Measurements from ENCODE around the gene VPS25. TPM values are rescaled to one million over a fixed set of nuclear protein-coding genes. Genes with fewer than 3 reads are reported as not detected.

Gene VPS25
- total RNA-seq, 1 donor from 2014 or later: 88.7 TPM

DNA sequence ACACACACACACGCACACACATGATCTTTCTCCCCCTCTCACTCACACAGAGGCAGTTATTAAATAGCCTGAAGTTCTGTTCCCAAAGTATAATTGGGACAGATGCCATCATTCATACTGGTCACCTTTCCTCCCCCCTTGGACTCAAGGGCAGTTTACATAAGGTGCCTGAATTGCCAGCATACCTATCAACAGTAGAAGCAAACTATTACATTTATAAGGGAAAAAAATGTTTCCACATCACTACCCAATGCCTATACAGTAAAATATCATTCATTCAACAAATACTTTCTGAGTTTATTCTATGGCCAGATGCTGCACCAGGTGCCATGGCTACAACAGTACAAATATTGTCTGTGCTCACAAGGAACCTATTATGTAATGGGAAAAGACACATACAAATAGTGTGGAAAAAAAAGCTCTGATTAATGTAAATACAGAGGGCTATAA, 31.7 kb downstream of the VPS25 start:
- no peak for DNase-seq (ENCODE audit: low read depth, low spot score)
- Mint-ChIP-seq H3K36me3 (ENCODE audit: low read depth) (peaks cover 3% of the 10 kb centered on the region), H3K27me3 (ENCODE audit: low read depth) (peaks cover 21% of the 10 kb centered on the region), H3K27ac (ENCODE audit: unreplicated experiment) (no peak overlapping the region), H3K4me1 (no peaks in the 10 kb centered on the region), H3K4me3 (no peak overlapping the region), H3K9me3 (no peaks in the 10 kb centered on the region)
- TF ChIP-seq, protein P1, sequence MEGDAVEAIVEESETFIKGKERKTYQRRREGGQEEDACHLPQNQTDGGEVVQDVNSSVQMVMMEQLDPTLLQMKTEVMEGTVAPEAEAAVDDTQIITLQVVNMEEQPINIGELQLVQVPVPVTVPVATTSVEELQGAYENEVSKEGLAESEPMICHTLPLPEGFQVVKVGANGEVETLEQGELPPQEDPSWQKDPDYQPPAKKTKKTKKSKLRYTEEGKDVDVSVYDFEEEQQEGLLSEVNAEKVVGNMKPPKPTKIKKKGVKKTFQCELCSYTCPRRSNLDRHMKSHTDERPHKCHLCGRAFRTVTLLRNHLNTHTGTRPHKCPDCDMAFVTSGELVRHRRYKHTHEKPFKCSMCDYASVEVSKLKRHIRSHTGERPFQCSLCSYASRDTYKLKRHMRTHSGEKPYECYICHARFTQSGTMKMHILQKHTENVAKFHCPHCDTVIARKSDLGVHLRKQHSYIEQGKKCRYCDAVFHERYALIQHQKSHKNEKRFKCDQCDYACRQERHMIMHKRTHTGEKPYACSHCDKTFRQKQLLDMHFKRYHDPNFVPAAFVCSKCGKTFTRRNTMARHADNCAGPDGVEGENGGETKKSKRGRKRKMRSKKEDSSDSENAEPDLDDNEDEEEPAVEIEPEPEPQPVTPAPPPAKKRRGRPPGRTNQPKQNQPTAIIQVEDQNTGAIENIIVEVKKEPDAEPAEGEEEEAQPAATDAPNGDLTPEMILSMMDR (conservative IDR thresholded peaks at IDR 0.05): no peak

DNA sequence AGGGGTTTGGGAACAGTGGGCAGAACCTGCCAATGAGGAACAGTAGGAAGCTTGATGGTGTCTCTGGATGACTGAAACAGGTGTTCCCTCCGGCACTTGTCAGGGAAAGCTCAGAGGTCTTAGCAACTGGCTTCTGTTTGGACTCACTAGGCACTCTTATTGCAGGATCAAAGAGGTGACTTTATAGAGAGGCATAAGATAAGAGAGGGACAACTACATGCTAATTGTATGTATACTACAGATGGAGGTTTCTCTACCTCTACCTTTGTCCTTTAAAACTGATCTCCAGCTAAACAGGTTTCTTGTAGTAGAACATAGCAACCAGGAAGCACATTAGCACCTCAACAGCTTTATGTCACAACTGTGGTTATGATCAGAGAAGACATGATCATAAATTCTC, 33.0 kb downstream of the VPS25 start:
- H3K9me3 Mint-ChIP-seq: no peaks in the 10 kb centered on the region
- no peaks in the 10 kb centered on the region for H3K4me1 Mint-ChIP-seq
- no peak overlapping the region for H3K27ac Mint-ChIP-seq (ENCODE audit: unreplicated experiment)
- no peak overlapping the region for H3K4me3 Mint-ChIP-seq
- TF ChIP-seq, protein P1 (conservative IDR thresholded peaks at IDR 0.05): no peak
- peaks cover 3% of the 10 kb centered on the region for H3K36me3 Mint-ChIP-seq (ENCODE audit: low read depth)
- no peak for DNase-seq (ENCODE audit: low read depth, low spot score)
- H3K27me3 Mint-ChIP-seq (ENCODE audit: low read depth): peaks cover 12% of the 10 kb centered on the region

GRCh38 chr17:42809250-42809649, 36.0 kb downstream of the VPS25 start:
- H3K36me3 Mint-ChIP-seq (ENCODE audit: low read depth): peaks cover 6% of the 10 kb centered on the region
- no peaks in the 10 kb centered on the region for H3K9me3 Mint-ChIP-seq
- no peaks in the 10 kb centered on the region for H3K4me1 Mint-ChIP-seq
- no peak for DNase-seq (ENCODE audit: low read depth, low spot score)
- H3K4me3 Mint-ChIP-seq: no peak overlapping the region
- no peak overlapping the region for H3K27ac Mint-ChIP-seq (ENCODE audit: unreplicated experiment)
- TF ChIP-seq, protein P1 (conservative IDR thresholded peaks at IDR 0.05): no peak
- peaks cover under 1% of the 10 kb centered on the region for H3K27me3 Mint-ChIP-seq (ENCODE audit: low read depth)

DNA sequence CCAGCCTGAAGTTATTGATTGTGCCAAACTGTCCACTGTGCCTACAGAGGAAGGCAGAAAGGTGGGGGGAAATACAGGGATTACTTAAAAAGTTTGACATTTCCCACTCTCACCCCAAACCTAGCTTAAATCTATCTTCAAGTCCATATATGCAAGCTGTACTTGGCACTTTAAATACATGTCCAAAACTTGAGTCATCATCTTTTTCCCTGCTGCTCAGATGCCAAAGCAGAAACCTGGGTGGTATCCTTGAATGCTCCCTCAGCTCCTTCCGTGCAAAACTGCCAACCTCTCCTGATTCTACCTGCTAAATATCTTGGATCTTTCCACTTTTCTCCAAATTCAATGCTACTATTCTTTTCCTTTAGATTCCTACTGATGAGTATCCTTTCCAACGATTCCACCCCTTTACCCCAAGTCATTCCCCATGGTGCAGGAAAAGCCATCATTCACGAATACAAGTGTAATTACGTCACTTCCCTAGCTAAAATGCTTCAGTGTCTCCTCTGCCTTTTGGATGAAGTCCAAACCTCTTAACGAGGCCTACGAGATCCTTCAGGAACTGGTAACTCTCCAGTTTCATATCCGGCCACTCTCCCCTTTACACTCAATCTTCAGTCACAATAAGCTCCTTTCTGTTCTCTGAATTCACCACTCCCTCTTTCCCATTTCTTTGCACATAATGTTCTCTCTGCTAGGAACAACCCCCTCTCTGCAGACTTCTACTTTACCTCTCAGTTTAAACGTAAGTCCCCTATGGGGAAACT, 41.6 kb downstream of the VPS25 start:
- TF ChIP-seq, protein P1 (conservative IDR thresholded peaks at IDR 0.05): no peak
- no peaks in the 10 kb centered on the region for H3K9me3 Mint-ChIP-seq
- peaks cover 6% of the 10 kb centered on the region for H3K36me3 Mint-ChIP-seq (ENCODE audit: low read depth)
- H3K27ac Mint-ChIP-seq (ENCODE audit: unreplicated experiment): peak overlapping the region; percentile 23
- no peak for DNase-seq (ENCODE audit: low read depth, low spot score)
- H3K4me3 Mint-ChIP-seq: no peak overlapping the region
- no peaks in the 10 kb centered on the region for H3K4me1 Mint-ChIP-seq
- no peaks in the 10 kb centered on the region for H3K27me3 Mint-ChIP-seq (ENCODE audit: low read depth)

DNA sequence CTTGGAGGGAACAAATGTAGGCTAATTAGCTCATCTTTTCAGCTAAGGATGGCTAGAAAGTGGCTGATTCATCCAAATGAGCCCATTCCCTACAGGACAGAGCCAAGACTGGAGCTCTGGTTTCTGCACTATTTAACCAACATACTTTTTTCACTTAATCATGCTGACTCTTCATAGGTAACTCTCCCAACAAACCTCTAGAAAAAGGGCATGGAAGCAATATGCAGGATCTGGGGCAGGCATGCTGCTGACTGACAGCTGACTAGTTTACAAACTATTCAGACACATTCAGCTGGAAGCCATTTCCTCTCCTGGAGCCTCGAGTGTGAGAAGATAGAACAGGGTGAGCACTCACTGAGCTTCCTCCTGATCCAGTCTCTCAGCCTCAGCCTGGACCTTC, 44.6 kb downstream of the VPS25 start:
- H3K36me3 Mint-ChIP-seq (ENCODE audit: low read depth): peaks cover 8% of the 10 kb centered on the region
- H3K9me3 Mint-ChIP-seq: no peaks in the 10 kb centered on the region
- TF ChIP-seq, protein P1 (conservative IDR thresholded peaks at IDR 0.05): no peak
- no peak overlapping the region for H3K27ac Mint-ChIP-seq (ENCODE audit: unreplicated experiment)
- no peaks in the 10 kb centered on the region for H3K27me3 Mint-ChIP-seq (ENCODE audit: low read depth)
- DNase-seq (ENCODE audit: low read depth, low spot score): no peak
- H3K4me3 Mint-ChIP-seq: no peak overlapping the region
- peaks cover 7% of the 10 kb centered on the region for H3K4me1 Mint-ChIP-seq
